ENCODE data around the gene DDX17. TPM values are rescaled to one million over a fixed set of nuclear protein-coding genes. Genes with fewer than 3 reads are reported as not detected.

DDX17 gene
- total and polyA plus RNA-seq, 9 of the 15 experiments (the other 6 are each of a cell fraction or from before 2014, with no cell fraction given), result 17.6 to 421 (median 189) TPM

DNA sequence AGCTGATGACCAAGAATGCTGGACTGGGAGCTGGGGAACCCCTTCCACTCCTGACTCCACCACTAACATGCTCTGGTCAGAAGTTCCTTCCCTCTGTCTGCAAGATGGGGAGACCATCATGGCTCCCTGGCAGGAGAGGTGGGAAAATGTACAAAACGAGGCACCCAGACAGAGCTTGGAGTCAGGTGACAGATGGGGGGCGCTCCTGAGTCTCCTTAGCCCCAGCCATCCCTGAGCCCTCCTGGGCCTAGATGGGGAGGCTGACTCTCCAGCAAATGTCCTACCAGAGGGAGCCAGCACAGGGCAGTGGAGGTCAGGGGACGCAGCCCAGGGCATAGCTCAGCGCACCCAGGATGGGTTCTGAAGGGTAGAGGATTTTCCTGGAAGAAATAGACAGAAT lies 71.1 kb downstream of the DDX17 start (continued):
- TF ChIP-seq MXI1 (IDR thresholded peaks at IDR 0.05; ENCODE audit: low read depth, low read length), result no peak

DNA sequence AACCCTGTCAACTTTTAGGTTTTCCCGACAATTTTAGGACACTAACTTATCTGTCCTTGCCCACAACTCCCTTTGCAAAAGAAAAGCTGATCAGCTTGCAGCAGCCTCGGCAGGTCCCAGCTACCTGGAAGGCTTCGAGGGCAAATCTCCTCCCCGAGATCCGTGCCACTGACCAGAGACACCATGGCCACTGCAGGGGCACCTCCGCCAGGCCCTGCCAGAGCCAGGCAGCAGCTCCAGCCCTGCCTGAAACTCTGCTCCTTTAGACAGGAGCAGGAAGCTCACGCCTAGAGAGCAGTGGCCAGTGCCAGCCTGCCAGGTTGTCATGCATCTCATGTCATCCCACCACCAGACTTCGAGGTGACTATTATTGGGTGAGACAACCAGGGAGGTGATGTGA lies 72.2 kb downstream of the DDX17 start:
- H3K9me1 ChIP-seq (ENCODE audit: control insufficient read depth, insufficient read depth, low read length), result no peaks in the 10 kb centered on the region
- no peak overlapping the region for H2AFZ ChIP-seq (ENCODE audit: low read depth, low read length)
- no peaks in the 10 kb centered on the region for H3K9me3 ChIP-seq (replicated peaks; ENCODE audit: control insufficient read depth, insufficient read depth, low read depth, low read length)
- ChIA-PET CTCF (ENCODE audit: low intra/inter-chr PET ratio) (no interaction called here), POLR2A (interaction anchor here (0.8 kb wide), 1 partner anchor 12 kb away, joined by 3 read pairs; no protein-coding TSS in a partner anchor)
- H3K27ac ChIP-seq (ENCODE audit: extremely low read depth, low read depth, low read length), result no peak overlapping the region
- 10% methylated on average over 7 of the region's 8 CpGs for WGBS (ENCODE audit: insufficient coverage, low coverage, missing lambda C conversion rate)
- no peak overlapping the region for H3K4me2 ChIP-seq (ENCODE audit: insufficient read depth, low read length)
- H4K20me1 ChIP-seq (replicated peaks; ENCODE audit: control insufficient read depth, insufficient read depth, low read length), result no peaks in the 10 kb centered on the region
- H3K4me1 ChIP-seq (replicated peaks in 1 of 2; ENCODE audit: control insufficient read depth in 2 of 2, insufficient read depth in 2 of 2, low read length in 2 of 2), result peaks cover 0 to 4% of the 10 kb centered on the region in 2 experiments; a peak in 1 of 5 replicates
- no peaks in the 10 kb centered on the region; a peak in 1 of 5 replicates for H3K27me3 ChIP-seq (ENCODE audit: control insufficient read depth in 2 of 2, insufficient read depth in 2 of 2, low read length in 2 of 2)
- H3K36me3 ChIP-seq (ENCODE audit: control insufficient read depth, insufficient read depth, low read length), result no peaks in the 10 kb centered on the region
- DNase-seq (ENCODE audit: extremely low read depth in 1 of 4, low spot score in 3 of 4) (no peak), FAIRE-seq (no peak), ATAC-seq (no peak)
- no peak overlapping the region for H3K4me3 ChIP-seq
- no peak overlapping the region; a peak in 1 of 4 replicates for H3K9ac ChIP-seq (ENCODE audit: insufficient read depth in 1 of 2, low read depth in 2 of 2, low read length in 2 of 2)
- intact Hi-C loops (cut with micrococcal nuclease) (no loop called here), in situ Hi-C loops (cut with MboI) (no loop called here)
- BruUV-seq (replicated peaks), result no TSS peak
- H3K79me2 ChIP-seq (ENCODE audit: control insufficient read depth, insufficient read depth, low read length), result no peaks in the 10 kb centered on the region
- no peak for TF ChIP-seq SNRNP70 (optimal IDR thresholded peaks at IDR 0.05; ENCODE audit: low read depth, low read length)
- no peak for TF ChIP-seq IFI16 (CRISPR knock-in tag; IDR thresholded peaks at IDR 0.05)
- TF ChIP-seq, protein P1, sequence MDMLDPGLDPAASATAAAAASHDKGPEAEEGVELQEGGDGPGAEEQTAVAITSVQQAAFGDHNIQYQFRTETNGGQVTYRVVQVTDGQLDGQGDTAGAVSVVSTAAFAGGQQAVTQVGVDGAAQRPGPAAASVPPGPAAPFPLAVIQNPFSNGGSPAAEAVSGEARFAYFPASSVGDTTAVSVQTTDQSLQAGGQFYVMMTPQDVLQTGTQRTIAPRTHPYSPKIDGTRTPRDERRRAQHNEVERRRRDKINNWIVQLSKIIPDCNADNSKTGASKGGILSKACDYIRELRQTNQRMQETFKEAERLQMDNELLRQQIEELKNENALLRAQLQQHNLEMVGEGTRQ (CRISPR knock-in tag; IDR thresholded peaks at IDR 0.05), result no peak
- no peak for TF ChIP-seq SRF (CRISPR knock-in tag; IDR thresholded peaks at IDR 0.05)
- TF ChIP-seq MCM7 (IDR thresholded peaks at IDR 0.05), result no peak

Other genes with a start within 250 kb of the DDX17 start
Only the 7 nearest of the 11 such genes appear.
- gene CSNK1E, start 188.9 kb downstream of the DDX17 start, total RNA-seq (2014; rRNA removed), result 41.3 and 55.7 TPM in 2 replicates
- 18.0 and 22.5 TPM in 2 replicates for gene CSNK1E, start 188.9 kb downstream of the DDX17 start, total RNA-seq (2014; rRNA removed; fragmentation: Illumina TruSeq; extraction: Trizol)
- 33.1 and 34.4 TPM in 2 replicates for gene CSNK1E, start 188.9 kb downstream of the DDX17 start, total RNA-seq (2015; rRNA removed; fragmentation: Illumina TruSeq; extraction: Trizol)
- gene CSNK1E, start 188.9 kb downstream of the DDX17 start, total RNA-seq (2021), result 61.0 and 62.8 TPM in 2 replicates
- gene CSNK1E, start 188.9 kb downstream of the DDX17 start, polyA plus RNA-seq (2011; rRNA removed), result 64.0 and 77.0 TPM in 2 replicates
- 64.0 and 73.3 TPM in 2 replicates for gene CSNK1E, start 188.9 kb downstream of the DDX17 start, polyA plus RNA-seq (2014; fragmentation: Illumina TruSeq; extraction: Trizol)
- gene CSNK1E, start 188.9 kb downstream of the DDX17 start, polyA plus RNA-seq (2014; fragmentation: Nextera tagmentation; extraction: Ambion mirVana), result 1 to 10 TPM; 2.7 to 3.8 TPM
- 65.6 and 70.0 TPM in 2 replicates for gene CSNK1E, start 188.9 kb downstream of the DDX17 start, polyA plus RNA-seq (2014; rRNA removed)
- 0.09 and 0.41 TPM in 2 replicates for gene KCNJ4, start 51.1 kb downstream of the DDX17 start, total RNA-seq (2014; rRNA removed)
- not detected in 2 replicates for gene KCNJ4, start 51.1 kb downstream of the DDX17 start, total RNA-seq (2014; rRNA removed; fragmentation: Illumina TruSeq; extraction: Trizol)
- not detected in 2 replicates for gene KCNJ4, start 51.1 kb downstream of the DDX17 start, total RNA-seq (2015; rRNA removed; fragmentation: Illumina TruSeq; extraction: Trizol)
- gene KCNJ4, start 51.1 kb downstream of the DDX17 start, total RNA-seq (2021), result 0.13 and 0.55 TPM in 2 replicates
- gene KCNJ4, start 51.1 kb downstream of the DDX17 start, polyA plus RNA-seq (2011; rRNA removed), result 0.07 and 0.18 TPM in 2 replicates
- gene KCNJ4, start 51.1 kb downstream of the DDX17 start, polyA plus RNA-seq (2014; fragmentation: Illumina TruSeq; extraction: Trizol), result 0.07 and 0.28 TPM in 2 replicates
- gene KCNJ4, start 51.1 kb downstream of the DDX17 start, polyA plus RNA-seq (2014; fragmentation: Nextera tagmentation; extraction: Ambion mirVana), result not detected
- gene KCNJ4, start 51.1 kb downstream of the DDX17 start, polyA plus RNA-seq (2014; rRNA removed), result 0.20 and 0.27 TPM in 2 replicates
- 8.8 and 10.9 TPM in 2 replicates for gene KDELR3, start 38.2 kb downstream of the DDX17 start, total RNA-seq (2014; rRNA removed)
- gene KDELR3, start 38.2 kb downstream of the DDX17 start, total RNA-seq (2014; rRNA removed; fragmentation: Illumina TruSeq; extraction: Trizol), result 9.6 and 10.8 TPM in 2 replicates
- gene KDELR3, start 38.2 kb downstream of the DDX17 start, total RNA-seq (2015; rRNA removed; fragmentation: Illumina TruSeq; extraction: Trizol), result 7.1 and 7.4 TPM in 2 replicates
- gene KDELR3, start 38.2 kb downstream of the DDX17 start, total RNA-seq (2021), result 10.6 and 12.2 TPM in 2 replicates
- 44.8 and 49.1 TPM in 2 replicates for gene KDELR3, start 38.2 kb downstream of the DDX17 start, polyA plus RNA-seq (2011; rRNA removed)
- 18.7 and 23.6 TPM in 2 replicates for gene KDELR3, start 38.2 kb downstream of the DDX17 start, polyA plus RNA-seq (2014; fragmentation: Illumina TruSeq; extraction: Trizol)
- 1 to 10 TPM; 7.6 to 8.5 TPM for gene KDELR3, start 38.2 kb downstream of the DDX17 start, polyA plus RNA-seq (2014; fragmentation: Nextera tagmentation; extraction: Ambion mirVana)
- gene KDELR3, start 38.2 kb downstream of the DDX17 start, polyA plus RNA-seq (2014; rRNA removed), result 13.7 and 19.7 TPM in 2 replicates
- gene DMC1, start 63.9 kb upstream of the DDX17 start, total RNA-seq (2014; rRNA removed), result 13.4 and 15.1 TPM in 2 replicates
- gene DMC1, start 63.9 kb upstream of the DDX17 start, total RNA-seq (2014; rRNA removed; fragmentation: Illumina TruSeq; extraction: Trizol), result 11.4 and 11.7 TPM in 2 replicates
- 12.1 and 14.5 TPM in 2 replicates for gene DMC1, start 63.9 kb upstream of the DDX17 start, total RNA-seq (2015; rRNA removed; fragmentation: Illumina TruSeq; extraction: Trizol)
- gene DMC1, start 63.9 kb upstream of the DDX17 start, total RNA-seq (2021), result 5.2 and 5.5 TPM in 2 replicates
- gene DMC1, start 63.9 kb upstream of the DDX17 start, polyA plus RNA-seq (2011; rRNA removed), result 4.8 and 8.2 TPM in 2 replicates
- gene DMC1, start 63.9 kb upstream of the DDX17 start, polyA plus RNA-seq (2014; fragmentation: Illumina TruSeq; extraction: Trizol), result 9.8 and 11.9 TPM in 2 replicates
- 1 to 10 TPM; 8.4 to 8.7 TPM for gene DMC1, start 63.9 kb upstream of the DDX17 start, polyA plus RNA-seq (2014; fragmentation: Nextera tagmentation; extraction: Ambion mirVana)
- 55.5 and 73.8 TPM in 2 replicates for gene DMC1, start 63.9 kb upstream of the DDX17 start, polyA plus RNA-seq (2014; rRNA removed)
- gene FAM227A, start 150.1 kb upstream of the DDX17 start, total RNA-seq (2014; rRNA removed), result 0.54 and 0.73 TPM in 2 replicates
- 0.80 and 0.91 TPM in 2 replicates for gene FAM227A, start 150.1 kb upstream of the DDX17 start, total RNA-seq (2014; rRNA removed; fragmentation: Illumina TruSeq; extraction: Trizol)
- gene FAM227A, start 150.1 kb upstream of the DDX17 start, total RNA-seq (2015; rRNA removed; fragmentation: Illumina TruSeq; extraction: Trizol), result 0.57 and 0.83 TPM in 2 replicates
- 1.2 and 1.4 TPM in 2 replicates for gene FAM227A, start 150.1 kb upstream of the DDX17 start, total RNA-seq (2021)
- gene FAM227A, start 150.1 kb upstream of the DDX17 start, polyA plus RNA-seq (2011; rRNA removed), result 1.5 and 2.2 TPM in 2 replicates
- 0.55 and 0.64 TPM in 2 replicates for gene FAM227A, start 150.1 kb upstream of the DDX17 start, polyA plus RNA-seq (2014; fragmentation: Illumina TruSeq; extraction: Trizol)
- gene FAM227A, start 150.1 kb upstream of the DDX17 start, polyA plus RNA-seq (2014; fragmentation: Nextera tagmentation; extraction: Ambion mirVana), result under 1 TPM; 0.10 to 0.31 TPM
- gene FAM227A, start 150.1 kb upstream of the DDX17 start, polyA plus RNA-seq (2014; rRNA removed), result 0.89 and 0.94 TPM in 2 replicates
- 7.8 and 8.8 TPM in 2 replicates for gene CBY1, start 150.3 kb upstream of the DDX17 start, total RNA-seq (2014; rRNA removed)
- gene CBY1, start 150.3 kb upstream of the DDX17 start, total RNA-seq (2014; rRNA removed; fragmentation: Illumina TruSeq; extraction: Trizol), result 8.2 and 8.9 TPM in 2 replicates
- gene CBY1, start 150.3 kb upstream of the DDX17 start, total RNA-seq (2015; rRNA removed; fragmentation: Illumina TruSeq; extraction: Trizol), result 5.4 and 5.7 TPM in 2 replicates
- 7.8 and 8.6 TPM in 2 replicates for gene CBY1, start 150.3 kb upstream of the DDX17 start, total RNA-seq (2021)
- gene CBY1, start 150.3 kb upstream of the DDX17 start, polyA plus RNA-seq (2011; rRNA removed), result 17.0 and 18.4 TPM in 2 replicates
- gene CBY1, start 150.3 kb upstream of the DDX17 start, polyA plus RNA-seq (2014; fragmentation: Illumina TruSeq; extraction: Trizol), result 12.2 and 14.3 TPM in 2 replicates
- gene CBY1, start 150.3 kb upstream of the DDX17 start, polyA plus RNA-seq (2014; fragmentation: Nextera tagmentation; extraction: Ambion mirVana), result 10 to 100 TPM; 15.4 to 19.7 TPM
- gene CBY1, start 150.3 kb upstream of the DDX17 start, polyA plus RNA-seq (2014; rRNA removed), result 10.8 and 15.5 TPM in 2 replicates
- 73.8 and 92.1 TPM in 2 replicates for gene TOMM22, start 175.6 kb upstream of the DDX17 start, total RNA-seq (2014; rRNA removed)
- gene TOMM22, start 175.6 kb upstream of the DDX17 start, total RNA-seq (2014; rRNA removed; fragmentation: Illumina TruSeq; extraction: Trizol), result 78.6 and 87.9 TPM in 2 replicates
- gene TOMM22, start 175.6 kb upstream of the DDX17 start, total RNA-seq (2015; rRNA removed; fragmentation: Illumina TruSeq; extraction: Trizol), result 76.2 and 82.8 TPM in 2 replicates
- 101 and 108 TPM in 2 replicates for gene TOMM22, start 175.6 kb upstream of the DDX17 start, total RNA-seq (2021)
- gene TOMM22, start 175.6 kb upstream of the DDX17 start, polyA plus RNA-seq (2011; rRNA removed), result 46.9 and 49.6 TPM in 2 replicates
- 97.6 and 101 TPM in 2 replicates for gene TOMM22, start 175.6 kb upstream of the DDX17 start, polyA plus RNA-seq (2014; fragmentation: Illumina TruSeq; extraction: Trizol)
- 10 to 100 TPM; 25.8 to 36.3 TPM for gene TOMM22, start 175.6 kb upstream of the DDX17 start, polyA plus RNA-seq (2014; fragmentation: Nextera tagmentation; extraction: Ambion mirVana)
- gene TOMM22, start 175.6 kb upstream of the DDX17 start, polyA plus RNA-seq (2014; rRNA removed), result 58.3 and 59.8 TPM in 2 replicates